Activated naive CD4-positive, alpha-beta T cell treated with anti-CD3 and anti-CD28 coated beads for 36 hours (primary cell): ENCODE data around the gene ZNF23. TPM values are rescaled to one million over a fixed set of nuclear protein-coding genes. Genes with fewer than 3 reads are reported as not detected.

Experiments used
- CTCF ChIA-PET: fragments of 350-600 bp; sonication (Branson Sonifier 250); formaldehyde crosslinking; loops from one replicate; lab custom pipeline; 2021; ENCODE audit warnings: antibody characterized with exemption; lab: Charles Lee
- DNase-seq: peaks from one replicate; pipeline ENCODE4 v3.0.0-alpha.2; 2020
- H3K27ac Mint-ChIP-seq: one replicate; pipeline ENCODE4 v1.8.0; 2021; ENCODE audit warnings: mild to moderate bottlenecking, mixed read lengths
- H3K27me3 Mint-ChIP-seq: one replicate; pipeline ENCODE4 v1.8.0; 2021; ENCODE audit warnings: low read depth, mixed read lengths
- H3K36me3 Mint-ChIP-seq: one replicate; pipeline ENCODE4 v1.8.0; 2021; ENCODE audit warnings: low read depth, mixed read lengths
- H3K4me1 Mint-ChIP-seq: one replicate; pipeline ENCODE4 v1.8.0; 2021; ENCODE audit warnings: low read depth, mixed read lengths
- H3K4me3 Mint-ChIP-seq: one replicate; pipeline ENCODE4 v1.8.0; 2021; ENCODE audit warnings: mild to moderate bottlenecking, moderate library complexity, mixed read lengths
- H3K9me3 Mint-ChIP-seq: one replicate; pipeline ENCODE4 v1.8.0; 2021; ENCODE audit warnings: mixed read lengths
- intact Hi-C: fragments of 100-400 bp; cut with micrococcal nuclease; formaldehyde crosslinking; loops from one replicate; pipeline ENCODE4 v1.15.1; 2023
- total RNA-seq, 2 experiments: library from RNA; stranded (reverse); gene quantifications; one replicate each; pipeline ENCODE4 v1.2.3, GENCODE V29; 2021

Gene ZNF23
- total RNA-seq, 2 experiments from 2014 or later, result 6.9 to 7.1 TPM

GRCh38 chr16:71406724-71407123 lies 55.3 kb downstream of the ZNF23 start:
- Mint-ChIP-seq H3K4me3 (no peak overlapping the region), H3K27me3 (peaks cover 16% of the 10 kb centered on the region), H3K4me1 (no peaks in the 10 kb centered on the region), H3K27ac (no peak overlapping the region), H3K36me3 (no peaks in the 10 kb centered on the region), H3K9me3 (peaks cover 7% of the 10 kb centered on the region)
- no peak for DNase-seq
- intact Hi-C loops, result no loop called here
- CTCF ChIA-PET, result interaction anchor here (1.5 kb wide), 1 partner anchor 93 kb away, joined by 5 read pairs; no protein-coding TSS in a partner anchor

- CTCF ChIA-PET, result no interaction called here
- Mint-ChIP-seq H3K36me3 (no peaks in the 10 kb centered on the region), H3K9me3 (peaks cover 7% of the 10 kb centered on the region), H3K27ac (no peak overlapping the region), H3K4me3 (no peak overlapping the region), H3K4me1 (no peaks in the 10 kb centered on the region), H3K27me3 (peaks cover 12% of the 10 kb centered on the region)
- DNase-seq, result no peak
- intact Hi-C loops, result no loop called here
Measured at GRCh38 chr16:71406316-71406715, 55.7 kb downstream of the ZNF23 start.

DNA sequence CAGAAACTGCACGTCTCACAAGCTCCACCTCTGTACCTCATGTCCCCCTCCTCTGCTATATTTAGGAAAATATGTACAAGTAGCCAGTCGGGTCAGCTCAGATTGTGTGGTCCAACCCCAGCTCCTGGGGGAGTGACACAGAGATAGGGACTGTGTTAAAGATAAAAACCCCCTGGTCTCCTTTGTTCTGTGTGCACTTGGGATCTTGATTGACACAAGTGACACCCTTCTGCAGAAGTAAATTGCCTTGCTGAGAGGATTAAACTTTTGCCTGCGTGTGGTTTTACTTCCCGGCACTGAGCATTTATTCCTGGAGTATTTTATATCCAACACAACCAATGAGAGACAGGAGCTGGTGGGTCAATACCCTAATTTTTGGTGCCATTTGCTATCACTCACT lies 57.7 kb downstream of the ZNF23 start:
- CTCF ChIA-PET, result interaction anchor here (0.7 to 1.7 kb wide), 3 partner anchors 8 to 96 kb away, joined by 4 to 6 read pairs (median 5); no protein-coding TSS in a partner anchor
- Mint-ChIP-seq H3K27me3 (peaks cover 6% of the 10 kb centered on the region), H3K36me3 (no peaks in the 10 kb centered on the region), H3K27ac (no peak overlapping the region), H3K4me3 (no peak overlapping the region), H3K9me3 (peaks cover 7% of the 10 kb centered on the region), H3K4me1 (no peaks in the 10 kb centered on the region)
- intact Hi-C loops, result no loop called here
- no peak for DNase-seq

DNA sequence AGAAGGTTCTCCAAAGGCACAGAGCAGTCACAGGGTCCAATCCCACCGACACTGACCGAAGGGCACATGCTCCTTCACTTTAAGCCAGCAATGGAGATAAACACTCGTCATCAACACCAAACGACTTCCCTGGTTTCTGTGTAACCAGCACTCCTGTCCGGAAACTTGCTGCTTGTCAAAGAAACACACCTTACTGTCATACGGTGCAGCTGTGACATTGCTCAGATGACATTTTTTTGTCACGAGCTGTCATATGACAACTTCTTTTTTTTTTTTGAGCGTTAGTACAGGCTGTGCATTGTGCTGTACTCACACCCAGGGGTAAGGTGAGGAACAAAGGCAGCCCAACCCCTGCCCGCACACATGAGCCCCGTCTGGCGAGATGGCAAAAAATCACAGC lies 59.4 kb downstream of the ZNF23 start:
- Mint-ChIP-seq H3K27ac (no peak overlapping the region), H3K9me3 (peaks cover 7% of the 10 kb centered on the region), H3K27me3 (peaks cover 5% of the 10 kb centered on the region), H3K4me1 (no peaks in the 10 kb centered on the region), H3K36me3 (no peaks in the 10 kb centered on the region), H3K4me3 (no peak overlapping the region)
- CTCF ChIA-PET, result no interaction called here
- no peak for DNase-seq
- intact Hi-C loops, result no loop called here

GRCh38 chr16:71402007-71402406 lies 60.0 kb downstream of the ZNF23 start:
- no peak overlapping the region for H3K4me3 Mint-ChIP-seq
- CTCF ChIA-PET, result no interaction called here
- H3K36me3 Mint-ChIP-seq, result no peaks in the 10 kb centered on the region

DNA sequence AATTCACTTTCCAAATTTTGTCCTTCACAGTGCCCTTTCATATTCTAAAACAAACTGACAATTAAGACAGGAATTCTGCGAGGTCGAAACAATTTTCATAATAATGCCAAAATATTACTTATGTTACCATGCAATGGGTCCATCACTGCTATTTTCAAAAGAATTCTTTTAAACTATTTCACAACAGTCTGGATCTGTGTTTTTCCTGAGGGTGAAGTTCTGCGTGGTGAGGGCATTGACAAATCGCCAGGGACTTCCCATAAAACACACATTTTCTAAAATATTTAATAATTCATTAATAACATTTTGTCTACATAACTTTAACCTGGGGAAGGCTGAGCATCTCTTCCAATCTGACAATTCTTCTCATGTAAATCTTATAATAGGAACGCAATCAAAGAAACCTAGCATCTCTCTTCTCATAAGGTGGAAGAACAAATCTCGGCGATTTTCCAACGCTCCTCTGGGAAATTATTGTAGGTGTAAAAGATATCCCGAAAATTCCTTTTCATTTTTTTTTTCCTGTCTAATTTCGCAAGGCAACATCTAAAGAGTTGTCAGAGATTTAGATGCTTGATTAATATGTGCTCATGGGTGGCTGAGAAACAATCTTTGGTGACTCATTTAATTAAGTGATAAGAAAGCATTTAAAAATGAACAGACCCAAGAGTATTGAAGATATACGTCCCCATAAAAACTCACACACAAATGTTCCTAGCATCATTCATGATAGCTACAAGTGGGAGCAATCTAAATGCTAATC lies 62.1 kb downstream of the ZNF23 start:
- H3K27me3 Mint-ChIP-seq, result peaks cover 2% of the 10 kb centered on the region

More at GRCh38 chr16:71402007-71402406, 60.0 kb downstream of the ZNF23 start:
- no peak for DNase-seq
- no peaks in the 10 kb centered on the region for H3K4me1 Mint-ChIP-seq
- intact Hi-C loops, result no loop called here
- H3K27me3 Mint-ChIP-seq, result peaks cover 5% of the 10 kb centered on the region
- H3K9me3 Mint-ChIP-seq, result peaks cover 7% of the 10 kb centered on the region
- no peak overlapping the region for H3K27ac Mint-ChIP-seq

More for the DNA sequence above, 62.1 kb downstream of the ZNF23 start:
- DNase-seq, result no peak
- CTCF ChIA-PET, result interaction anchor here (0.5 kb wide), 1 partner anchor 13 kb away, joined by 3 read pairs; no protein-coding TSS in a partner anchor
- intact Hi-C loops, result no loop called here
- Mint-ChIP-seq H3K4me3 (no peak overlapping the region), H3K36me3 (no peaks in the 10 kb centered on the region), H3K9me3 (peaks cover 7% of the 10 kb centered on the region), H3K27ac (no peak overlapping the region), H3K4me1 (no peaks in the 10 kb centered on the region)

Other genes starting within 250 kb of the ZNF23 start
- gene HYDIN, start 231.5 kb downstream of the ZNF23 start, total RNA-seq, result not detected
- gene CMTR2, start 172.8 kb downstream of the ZNF23 start, total RNA-seq, result 10 to 100 TPM; 14.4 to 15.1 TPM
- gene CALB2, start 103.5 kb downstream of the ZNF23 start, total RNA-seq, result not detected
- not detected for gene TLE7, start 20.2 kb downstream of the ZNF23 start, total RNA-seq
- gene ZNF19, start 27.1 kb upstream of the ZNF23 start, total RNA-seq, result 1 to 10 TPM; 1.2 to 1.6 TPM
- gene CHST4, start 64.2 kb upstream of the ZNF23 start, total RNA-seq, result not detected
- not detected for gene TAT, start 114.8 kb upstream of the ZNF23 start, total RNA-seq
- gene MARVELD3, start 163.9 kb upstream of the ZNF23 start, total RNA-seq, result not detected